ENCODE measurements around the gene NPAT. TPM values are rescaled to one million over a fixed set of nuclear protein-coding genes. Genes with fewer than 3 reads are reported as not detected.

NPAT gene
- total and polyA plus RNA-seq, 10 of the 15 experiments (the other 5 are each of a cell fraction or from before 2014, with no cell fraction given): 7.5 to 32.8 (median 20.1) TPM

- TF ChIP-seq, protein P1, sequence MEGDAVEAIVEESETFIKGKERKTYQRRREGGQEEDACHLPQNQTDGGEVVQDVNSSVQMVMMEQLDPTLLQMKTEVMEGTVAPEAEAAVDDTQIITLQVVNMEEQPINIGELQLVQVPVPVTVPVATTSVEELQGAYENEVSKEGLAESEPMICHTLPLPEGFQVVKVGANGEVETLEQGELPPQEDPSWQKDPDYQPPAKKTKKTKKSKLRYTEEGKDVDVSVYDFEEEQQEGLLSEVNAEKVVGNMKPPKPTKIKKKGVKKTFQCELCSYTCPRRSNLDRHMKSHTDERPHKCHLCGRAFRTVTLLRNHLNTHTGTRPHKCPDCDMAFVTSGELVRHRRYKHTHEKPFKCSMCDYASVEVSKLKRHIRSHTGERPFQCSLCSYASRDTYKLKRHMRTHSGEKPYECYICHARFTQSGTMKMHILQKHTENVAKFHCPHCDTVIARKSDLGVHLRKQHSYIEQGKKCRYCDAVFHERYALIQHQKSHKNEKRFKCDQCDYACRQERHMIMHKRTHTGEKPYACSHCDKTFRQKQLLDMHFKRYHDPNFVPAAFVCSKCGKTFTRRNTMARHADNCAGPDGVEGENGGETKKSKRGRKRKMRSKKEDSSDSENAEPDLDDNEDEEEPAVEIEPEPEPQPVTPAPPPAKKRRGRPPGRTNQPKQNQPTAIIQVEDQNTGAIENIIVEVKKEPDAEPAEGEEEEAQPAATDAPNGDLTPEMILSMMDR (IDR thresholded peaks at IDR 0.05 in 2 of 3, conservative IDR thresholded peaks at IDR 0.05 in 1 of 3; ENCODE audit: control insufficient read depth in 2 of 3, extremely low read depth in 1 of 3, insufficient read depth in 1 of 3, low read depth in 3 of 3, low read length in 3 of 3): no peak
- TF ChIP-seq JUNB (IDR thresholded peaks at IDR 0.05): no peak
- TF ChIP-seq, protein P2, sequence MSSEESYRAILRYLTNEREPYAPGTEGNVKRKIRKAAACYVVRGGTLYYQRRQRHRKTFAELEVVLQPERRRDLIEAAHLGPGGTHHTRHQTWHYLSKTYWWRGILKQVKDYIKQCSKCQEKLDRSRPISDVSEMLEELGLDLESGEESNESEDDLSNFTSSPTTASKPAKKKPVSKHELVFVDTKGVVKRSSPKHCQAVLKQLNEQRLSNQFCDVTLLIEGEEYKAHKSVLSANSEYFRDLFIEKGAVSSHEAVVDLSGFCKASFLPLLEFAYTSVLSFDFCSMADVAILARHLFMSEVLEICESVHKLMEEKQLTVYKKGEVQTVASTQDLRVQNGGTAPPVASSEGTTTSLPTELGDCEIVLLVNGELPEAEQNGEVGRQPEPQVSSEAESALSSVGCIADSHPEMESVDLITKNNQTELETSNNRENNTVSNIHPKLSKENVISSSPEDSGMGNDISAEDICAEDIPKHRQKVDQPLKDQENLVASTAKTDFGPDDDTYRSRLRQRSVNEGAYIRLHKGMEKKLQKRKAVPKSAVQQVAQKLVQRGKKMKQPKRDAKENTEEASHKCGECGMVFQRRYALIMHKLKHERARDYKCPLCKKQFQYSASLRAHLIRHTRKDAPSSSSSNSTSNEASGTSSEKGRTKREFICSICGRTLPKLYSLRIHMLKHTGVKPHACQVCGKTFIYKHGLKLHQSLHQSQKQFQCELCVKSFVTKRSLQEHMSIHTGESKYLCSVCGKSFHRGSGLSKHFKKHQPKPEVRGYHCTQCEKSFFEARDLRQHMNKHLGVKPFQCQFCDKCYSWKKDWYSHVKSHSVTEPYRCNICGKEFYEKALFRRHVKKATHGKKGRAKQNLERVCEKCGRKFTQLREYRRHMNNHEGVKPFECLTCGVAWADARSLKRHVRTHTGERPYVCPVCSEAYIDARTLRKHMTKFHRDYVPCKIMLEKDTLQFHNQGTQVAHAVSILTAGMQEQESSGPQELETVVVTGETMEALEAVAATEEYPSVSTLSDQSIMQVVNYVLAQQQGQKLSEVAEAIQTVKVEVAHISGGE (CRISPR knock-in tag; IDR thresholded peaks at IDR 0.05): no peak
- no peak for TF ChIP-seq IRF3 (IDR thresholded peaks at IDR 0.05)
- TF ChIP-seq JUND (IDR thresholded peaks at IDR 0.05; ENCODE audit: low read depth, low read length): no peak
These were observed 23.6 kb downstream of the NPAT start (continued) for GRCh38 chr11:108198833-108199232.
